ENCODE measurements around the gene ARAP1.

- TF ChIP-seq POLR2A (IDR thresholded peaks at IDR 0.05) (no peak), CTCF (IDR thresholded peaks at IDR 0.05 in 8 of 11, conservative IDR thresholded peaks at IDR 0.05 in 3 of 11) (no peak)
Observed at GRCh38 chr11:72706579-72706978, 45.6 kb downstream of the ARAP1 start.

Data from spleen (tissue), 7 donors.